IMR-90 (cell line): ENCODE results near the gene TMED10.

ENCODE experiments used
- BHLHE40 ChIP-seq: fragments of 150-350 bp; IDR thresholded peaks from 2 replicates; pipeline ENCODE4 v1.6.1; 2016; ENCODE audit warnings: mild to moderate bottlenecking, low read depth, low read length
- CEBPB ChIP-seq: IDR thresholded peaks from 2 replicates; pipeline ENCODE4 v1.6.1; 2012; ENCODE audit warnings: low read depth, low read length, improper control_type of control experiment
- CTCF ChIP-seq: conservative IDR thresholded peaks from 2 replicates; pipeline ENCODE4 v1.5.1; 2012; ENCODE audit warnings: mild to moderate bottlenecking, low read depth, low read length, improper control_type of control experiment
- MXI1 ChIP-seq: IDR thresholded peaks from 2 replicates; pipeline ENCODE4 v1.6.1; 2012; ENCODE audit warnings: low read depth, mild to moderate bottlenecking, low read length, moderate library complexity, borderline replicate concordance
- NFE2L2 ChIP-seq: fragments of 150-350 bp; IDR thresholded peaks from 2 replicates; pipeline ENCODE4 v1.6.1; 2016; ENCODE audit warnings: low read depth, mild to moderate bottlenecking, low read length
- POLR2A ChIP-seq: IDR thresholded peaks from 2 replicates; pipeline ENCODE4 v1.6.1; 2012; ENCODE audit warnings: mild to moderate bottlenecking, low read depth, low read length
- RAD21 ChIP-seq: IDR thresholded peaks from 2 replicates; pipeline ENCODE4 v1.6.1; 2012; ENCODE audit warnings: low read length, improper control_type of control experiment
- RCOR1 ChIP-seq: IDR thresholded peaks from 2 replicates; pipeline ENCODE4 v1.6.1; 2012; ENCODE audit warnings: mild to moderate bottlenecking, low read length, improper control_type of control experiment; ENCODE audit not compliant: insufficient replicate concordance
- RFX5 ChIP-seq: IDR thresholded peaks from 2 replicates; pipeline ENCODE4 v1.8.0; 2012; ENCODE audit warnings: low read depth, mild to moderate bottlenecking, low read length, moderate library complexity
- USF2 ChIP-seq: fragments of 150-350 bp; IDR thresholded peaks from 2 replicates; pipeline ENCODE4 v1.6.1; 2017; ENCODE audit warnings: mild to moderate bottlenecking, antibody characterized with exemption, low read length, low read depth

- TF ChIP-seq CTCF (no peak), RFX5 (no peak), USF2 (no peak), RAD21 (no peak), CEBPB (no peak), POLR2A (no peak), RCOR1 (no peak), BHLHE40 (no peak), NFE2L2 (no peak), MXI1 (no peak)
Observed at GRCh38 chr14:75185251-75186040, 9.0 kb upstream of the TMED10 start.
